Measurements from ENCODE around the gene KCNN1. TPM values are rescaled to one million over a fixed set of nuclear protein-coding genes. Genes with fewer than 3 reads are reported as not detected.
"Not testable (repeated sequence)": the region's sequence is repeated elsewhere in the genome, so short reads cannot be mapped to it uniquely, and the experiment has no call there.

Gene KCNN1
- total RNA-seq = under 1 TPM in 1 of 2 experiments, not detected in 1; 0.24 TPM

DNA sequence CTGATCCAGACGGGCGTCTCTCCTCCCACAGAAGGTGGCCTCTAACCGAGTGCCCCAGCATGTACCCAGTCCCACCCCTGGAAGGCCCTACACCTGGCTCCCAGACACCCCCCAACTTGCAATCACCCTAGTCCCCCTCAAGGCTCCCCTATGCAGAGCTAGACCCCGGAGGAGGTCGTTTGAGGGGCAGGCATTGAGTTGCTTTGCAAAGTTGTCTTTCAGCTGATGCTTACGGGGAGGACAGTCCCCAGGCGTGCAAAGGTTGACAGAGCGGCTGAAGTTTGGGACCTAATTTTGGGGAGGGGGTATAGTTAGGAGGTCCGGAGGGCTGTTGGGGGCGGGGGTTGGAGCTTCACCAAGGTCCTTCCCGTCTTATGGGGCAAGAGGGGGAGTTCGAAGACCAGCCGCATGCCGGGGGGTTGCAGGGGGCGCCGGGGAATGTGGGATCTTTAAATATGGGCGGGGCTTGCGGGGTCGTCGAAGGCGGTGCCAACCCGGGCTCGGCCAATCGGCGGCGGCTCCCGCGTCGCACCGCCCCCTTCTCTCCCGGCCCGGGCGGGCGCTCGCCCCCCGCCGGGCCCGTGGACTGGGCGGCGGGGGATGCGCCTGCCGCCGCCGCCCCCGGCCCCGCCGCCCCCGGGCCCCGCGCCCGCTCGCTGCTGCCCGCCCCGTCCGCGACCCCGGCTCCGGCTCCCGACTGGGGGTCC, at the start of gene KCNN1:
Gene KCNN1, plus strand, starts transcription at position 558 of the 707 bp plus-strand sequence. CDS start 6,782 bp downstream, outside the sequence.
- Mint-ChIP-seq H3K4me3 (no peak within 1 kb of the TSS), H3K36me3 (no peaks in the 10 kb centered on the region), H3K9me3 (no peaks in the 10 kb centered on the region), H3K27ac (no peak within 1 kb of the TSS), H3K4me1 (ENCODE audit: low read depth) (peaks cover 5% of the 10 kb centered on the region), H3K27me3 (peaks cover 38% of the 10 kb centered on the region)
- POLR2A ChIA-PET = no interaction called here
- DNase-seq = no peak
- CTCF ChIA-PET = interaction anchor here (0.8 kb wide), 1 partner anchor 30 kb away, joined by 7 read pairs; no protein-coding TSS in a partner anchor
- intact Hi-C loops (cut with micrococcal nuclease) = no loop called here

GRCh38 chr19:17918151-17918550, 48.8 kb upstream of the KCNN1 start:
- intact Hi-C loops (cut with micrococcal nuclease); CTCF ChIA-PET; H3K27ac Mint-ChIP-seq; H3K27me3 Mint-ChIP-seq; POLR2A ChIA-PET; H3K4me1 Mint-ChIP-seq (ENCODE audit: low read depth); DNase-seq; H3K4me3 Mint-ChIP-seq; H3K36me3 Mint-ChIP-seq: not testable (repeated sequence)
- peaks cover 11% of the 10 kb centered on the region for H3K9me3 Mint-ChIP-seq

DNA sequence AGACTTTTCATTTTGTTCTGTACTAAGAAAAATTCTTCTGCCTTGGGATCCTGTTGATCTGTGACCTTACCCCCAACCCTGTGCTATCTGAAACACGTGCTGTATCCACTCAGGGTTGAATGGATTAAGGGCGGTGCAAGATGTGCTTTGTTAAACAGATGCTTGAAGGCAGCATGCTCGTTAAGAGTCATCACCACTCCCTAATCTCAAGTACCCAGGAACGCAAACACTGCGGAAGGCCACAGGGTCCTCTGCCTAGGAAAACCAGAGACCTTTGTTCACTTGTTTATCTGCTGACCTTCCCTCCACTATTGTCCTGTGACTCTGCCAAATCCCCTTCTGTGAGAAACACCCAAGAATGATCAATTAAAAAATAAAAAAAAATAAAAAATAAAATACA, 47.8 kb upstream of the KCNN1 start:
- DNase-seq; H3K27me3 Mint-ChIP-seq; H3K9me3 Mint-ChIP-seq; H3K27ac Mint-ChIP-seq; intact Hi-C loops (cut with micrococcal nuclease); H3K4me1 Mint-ChIP-seq (ENCODE audit: low read depth); H3K36me3 Mint-ChIP-seq; H3K4me3 Mint-ChIP-seq; POLR2A ChIA-PET: not testable (repeated sequence)
- CTCF ChIA-PET = interaction anchor here (1.0 kb wide), 1 partner anchor 19 kb away, joined by 4 read pairs; no protein-coding TSS in a partner anchor

DNA sequence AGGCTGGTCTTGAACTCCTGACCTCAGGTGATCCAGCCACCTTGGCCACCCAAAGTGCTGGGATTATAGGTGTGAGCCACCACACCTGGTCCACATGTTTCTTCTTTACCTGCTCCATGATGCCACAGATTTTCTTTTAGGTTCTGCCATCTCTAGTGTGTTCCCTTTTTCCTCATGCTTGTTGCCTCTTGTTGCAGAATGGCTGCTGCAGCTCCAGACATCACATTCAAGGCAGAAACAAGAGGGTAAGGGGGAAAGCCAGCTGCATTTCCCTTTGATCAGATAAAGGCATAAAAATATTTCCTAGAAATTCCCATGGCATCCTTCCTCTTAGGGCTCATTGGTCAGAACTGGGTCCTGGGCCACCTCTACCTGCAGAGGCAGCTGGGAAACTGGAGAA, 46.4 kb upstream of the KCNN1 start:
- Mint-ChIP-seq H3K4me1 (ENCODE audit: low read depth) (no peaks in the 10 kb centered on the region), H3K27ac (no peak overlapping the region), H3K9me3 (peaks cover 3% of the 10 kb centered on the region), H3K36me3 (no peaks in the 10 kb centered on the region), H3K4me3 (no peak overlapping the region), H3K27me3 (peaks cover 5% of the 10 kb centered on the region)
- no peak for DNase-seq
- POLR2A ChIA-PET = no interaction called here
- CTCF ChIA-PET = interaction anchor here (1.0 kb wide), 1 partner anchor 216 kb away, joined by 3 read pairs; no protein-coding TSS in a partner anchor
- intact Hi-C loops (cut with micrococcal nuclease) = no loop called here

- Mint-ChIP-seq H3K9me3 (peaks cover 3% of the 10 kb centered on the region), H3K4me3 (no peak overlapping the region), H3K4me1 (ENCODE audit: low read depth) (no peaks in the 10 kb centered on the region), H3K36me3 (no peaks in the 10 kb centered on the region), H3K27ac (no peak overlapping the region), H3K27me3 (peaks cover 4% of the 10 kb centered on the region)
- CTCF ChIA-PET = interaction anchor here (0.6 kb wide), 1 partner anchor 10 kb away, joined by 3 read pairs; no protein-coding TSS in a partner anchor
- intact Hi-C loops (cut with micrococcal nuclease) = no loop called here
- POLR2A ChIA-PET = no interaction called here
- DNase-seq = no peak
Measured at GRCh38 chr19:17922138-17922537, 44.8 kb upstream of the KCNN1 start.

DNA sequence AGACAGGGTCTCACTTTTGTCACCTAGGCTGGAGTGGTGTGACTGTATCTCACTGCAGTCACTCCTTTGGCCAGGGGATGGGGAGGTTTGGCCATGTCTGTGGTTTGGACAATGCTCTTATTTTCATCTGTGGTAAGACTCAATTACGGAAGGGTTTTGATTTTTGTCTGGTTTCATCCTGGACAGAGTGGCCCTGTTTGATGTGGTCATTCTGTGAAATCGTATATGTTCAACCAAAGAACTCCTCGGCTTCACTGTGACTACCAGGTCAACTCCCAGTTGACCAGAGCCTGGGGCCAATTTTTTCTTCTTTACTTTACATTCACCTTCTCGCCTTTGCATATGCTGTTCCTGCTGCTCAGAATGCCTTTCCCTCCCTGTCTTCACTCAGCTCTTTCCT, 40.9 kb upstream of the KCNN1 start:
- Mint-ChIP-seq H3K9me3 (no peaks in the 10 kb centered on the region), H3K27me3 (peaks cover 1% of the 10 kb centered on the region), H3K27ac (no peak overlapping the region), H3K4me3 (no peak overlapping the region), H3K4me1 (ENCODE audit: low read depth) (peaks cover 10% of the 10 kb centered on the region), H3K36me3 (no peaks in the 10 kb centered on the region)
- POLR2A ChIA-PET = no interaction called here
- CTCF ChIA-PET = no interaction called here
- DNase-seq = no peak
- intact Hi-C loops (cut with micrococcal nuclease) = no loop called here

GRCh38 chr19:17929056-17929455, 37.9 kb upstream of the KCNN1 start:
- ChIA-PET POLR2A (interaction anchor here (0.7 to 6.8 kb wide), 3 partner anchors 59 to 82 kb away, joined by 4 to 93 read pairs (median 4); partner anchors contain the start of genes JAK3 and RPL18A), CTCF (interaction anchor here (0.6 to 9.9 kb wide), 5 partner anchors 9 to 349 kb away, joined by 3 to 289 read pairs (median 4); partner anchors contain the start of gene RPL18A)
- H3K4me1 Mint-ChIP-seq (ENCODE audit: low read depth) = peaks cover 25% of the 10 kb centered on the region
- no peak overlapping the region for H3K27ac Mint-ChIP-seq
- peaks cover 1% of the 10 kb centered on the region for H3K27me3 Mint-ChIP-seq
- no peak overlapping the region for H3K4me3 Mint-ChIP-seq
- intact Hi-C loops (cut with micrococcal nuclease) = no loop called here
- no peaks in the 10 kb centered on the region for H3K36me3 Mint-ChIP-seq
- H3K9me3 Mint-ChIP-seq = no peaks in the 10 kb centered on the region
- no peak for DNase-seq

DNA sequence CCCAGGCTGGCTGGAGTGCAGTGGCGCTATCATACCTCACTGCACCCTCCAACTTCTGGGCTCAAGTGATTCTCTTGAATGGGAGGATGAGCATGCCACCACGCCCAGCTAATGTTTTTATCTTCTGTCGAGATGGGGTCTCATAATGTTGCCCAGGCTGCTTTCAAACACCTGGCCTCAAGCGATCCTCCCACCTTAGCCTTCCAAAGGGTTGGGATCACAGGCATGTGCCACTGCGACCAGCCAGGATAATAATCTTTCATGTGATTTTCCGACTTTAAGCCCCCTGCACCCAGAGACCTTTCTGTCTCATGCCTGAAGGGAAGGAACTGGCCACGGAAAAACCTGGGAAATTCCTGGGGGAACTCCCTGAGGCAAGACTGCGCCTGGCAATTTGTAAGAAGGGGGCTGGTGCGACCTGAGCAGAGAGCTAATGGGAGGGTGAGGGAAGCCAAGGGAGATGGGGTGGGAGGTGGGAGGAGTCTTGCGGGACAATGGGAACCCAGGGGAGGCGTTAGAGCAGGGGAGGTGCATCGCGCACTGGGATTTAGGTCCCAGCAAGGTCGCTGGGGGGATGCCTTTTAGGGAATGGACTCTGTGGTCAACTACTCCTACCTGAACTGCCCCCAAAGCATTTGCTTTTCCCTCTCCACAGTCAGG, 35.2 kb upstream of the KCNN1 start:
- H3K4me3 Mint-ChIP-seq = peak overlapping the region; percentile 51
- no peaks in the 10 kb centered on the region for H3K27me3 Mint-ChIP-seq
- peaks cover 26% of the 10 kb centered on the region for H3K4me1 Mint-ChIP-seq (ENCODE audit: low read depth)
- peak; percentile 20 for DNase-seq
- CTCF ChIA-PET = interaction anchor here (1.2 to 9.9 kb wide), 9 partner anchors 15 to 229 kb away, joined by 3 to 289 read pairs (median 15); partner anchors contain the start of genes RPL18A and SLC5A5
- POLR2A ChIA-PET = interaction anchor here (1.3 to 6.8 kb wide), 4 partner anchors 60 to 82 kb away, joined by 4 to 93 read pairs (median 14); partner anchors contain the start of genes RPL18A and SLC5A5
- no peaks in the 10 kb centered on the region for H3K9me3 Mint-ChIP-seq
- no peaks in the 10 kb centered on the region for H3K36me3 Mint-ChIP-seq
- H3K27ac Mint-ChIP-seq = peak overlapping the region; percentile 18
- intact Hi-C loops (cut with micrococcal nuclease) = loop anchor here (1.0 to 5.0 kb wide), 4 partner anchors 59 to 221 kb away; partner anchors contain the start of genes PIK3R2 and RPL18A

DNA sequence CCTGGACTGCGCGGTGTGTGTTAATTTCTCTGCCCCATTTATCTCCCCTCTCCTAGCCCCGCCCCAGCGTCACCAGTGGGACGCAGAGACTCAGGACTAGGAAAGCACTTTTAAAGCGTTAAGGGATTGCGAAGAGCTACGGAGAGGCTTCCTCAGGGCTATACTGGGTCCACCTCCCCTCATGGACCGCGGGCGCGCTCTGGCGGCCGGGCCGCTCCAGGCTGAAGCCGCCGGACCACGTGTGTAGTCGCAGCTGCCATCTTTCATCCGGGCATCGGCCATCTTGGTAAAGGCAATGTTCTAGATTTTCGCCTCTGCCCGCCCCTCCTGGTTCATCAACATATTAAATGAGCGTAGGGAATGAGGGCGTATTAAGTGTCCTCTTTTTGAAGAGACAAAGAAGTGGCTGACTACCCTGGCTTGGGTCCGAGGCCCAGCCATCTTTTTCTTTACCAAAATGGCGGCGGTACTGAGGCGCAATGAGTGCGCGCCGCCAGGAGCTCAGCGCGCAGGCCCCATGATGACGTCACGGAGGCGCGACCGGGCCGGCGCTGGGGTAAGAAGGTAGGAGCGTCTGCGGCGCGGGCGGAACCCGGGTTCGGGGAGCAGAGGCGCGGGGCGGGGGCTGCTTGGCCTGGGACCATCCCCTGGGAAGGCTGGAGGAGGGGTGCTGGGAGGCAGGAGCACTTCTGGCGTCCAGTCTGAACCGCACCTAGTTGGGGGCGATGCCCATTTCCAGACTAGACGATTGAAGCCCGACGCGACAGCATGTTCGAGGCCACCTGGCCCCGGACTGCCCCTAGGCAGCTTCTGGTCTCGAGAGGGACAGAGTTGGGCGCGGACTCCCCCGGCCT, 34.2 kb upstream of the KCNN1 start, which contains the start of gene CCDC124:
Gene CCDC124, plus strand, starts transcription at position 531 of the 854 bp plus-strand sequence. CDS start 3,406 bp downstream, outside the sequence.
- ChIA-PET POLR2A (interaction anchor here (1.0 to 6.8 kb wide), 9 partner anchors 10 to 90 kb away, joined by 3 to 93 read pairs (median 6); partner anchors contain the start of genes JAK3, RPL18A and SLC5A5), CTCF (interaction anchor here (0.6 to 9.9 kb wide), 20 partner anchors 11 to 1090 kb away, joined by 3 to 289 read pairs (median 4); partner anchors contain the start of genes FCHO1, JAK3, MAP1S and RPL18A)
- peak within 1 kb of the TSS; percentile 91 for H3K4me3 Mint-ChIP-seq
- H3K4me1 Mint-ChIP-seq (ENCODE audit: low read depth) = peaks cover 30% of the 10 kb centered on the region
- no peaks in the 10 kb centered on the region for H3K27me3 Mint-ChIP-seq
- peaks cover 5% of the 10 kb centered on the region for H3K36me3 Mint-ChIP-seq
- intact Hi-C loops (cut with micrococcal nuclease) = loop anchor here (1.0 to 5.0 kb wide), 4 partner anchors 60 to 220 kb away; partner anchors contain the start of genes PIK3R2 and RPL18A
- H3K27ac Mint-ChIP-seq = peak within 1 kb of the TSS; percentile 92
- H3K9me3 Mint-ChIP-seq = no peaks in the 10 kb centered on the region
- DNase-seq = peak; percentile 96

- H3K36me3 Mint-ChIP-seq = peaks cover 6% of the 10 kb centered on the region
- ChIA-PET POLR2A (interaction anchor here (1.0 to 6.8 kb wide), 7 partner anchors 9 to 89 kb away, joined by 3 to 93 read pairs (median 7); partner anchors contain the start of genes JAK3, RPL18A and SLC5A5), CTCF (interaction anchor here (0.6 to 9.9 kb wide), 20 partner anchors 10 to 1089 kb away, joined by 3 to 289 read pairs (median 4); partner anchors contain the start of genes FCHO1, JAK3, MAP1S and RPL18A)
- no peaks in the 10 kb centered on the region for H3K9me3 Mint-ChIP-seq
- peak overlapping the region; percentile 91 for H3K4me3 Mint-ChIP-seq
- intact Hi-C loops (cut with micrococcal nuclease) = loop anchor here (5.0 kb wide), 2 partner anchors 141 to 219 kb away; partner anchors contain the start of gene PIK3R2
- no peak for DNase-seq
- H3K27ac Mint-ChIP-seq = peak overlapping the region; percentile 92
- H3K4me1 Mint-ChIP-seq (ENCODE audit: low read depth) = peaks cover 30% of the 10 kb centered on the region
- H3K27me3 Mint-ChIP-seq = no peaks in the 10 kb centered on the region
Measured at GRCh38 chr19:17933414-17934129, 33.3 kb upstream of the KCNN1 start.
